CD14-positive monocyte (primary cell): ENCODE results near the gene CDKN1C. TPM values are rescaled to one million over a fixed set of nuclear protein-coding genes. Genes with fewer than 3 reads are reported as not detected.

Experiments used
- DNase-seq, 3 donors: peaks; one replicate each; pipeline ENCODE4 v3.0.0-alpha.2; 2011 to 2022
- H2AFZ ChIP-seq: 2 replicates; pipeline ENCODE4 v1.6.0; 2012; ENCODE audit warnings: mild to moderate bottlenecking, low read depth, low read length, inconsistent platforms; ENCODE audit not compliant: insufficient read depth, poor library complexity, severe bottlenecking
- H3K27ac ChIP-seq, 2 donors: 1 replicate in 1 of 2; 2 replicates in 1 of 2; pipeline ENCODE4 v1.5.1; 2012 to 2013; ENCODE audit warnings: low read length in 2 of 2, control low read depth in 1 of 2, inconsistent platforms in 1 of 2, low read depth in 1 of 2, mild to moderate bottlenecking in 1 of 2
- H3K27me3 ChIP-seq, 2 donors: one replicate each; pipeline versions ENCODE4 v1.6.0 to v1.6.1; 2011 to 2013; ENCODE audit warnings: low read length in 2 of 2; ENCODE audit not compliant: control insufficient read depth in 2 of 2, insufficient read depth in 2 of 2
- H3K36me3 ChIP-seq, 2 donors: replicated peaks in 1 of 2; 1 replicate in 1 of 2; 2 replicates in 1 of 2; pipeline versions ENCODE4 v1.5.1 to v1.6.1; 2012 to 2013; ENCODE audit warnings: low read length in 2 of 2, control low read depth in 1 of 2, inconsistent platforms in 1 of 2, mild to moderate bottlenecking in 1 of 2; ENCODE audit not compliant: insufficient read depth in 2 of 2, control insufficient read depth in 1 of 2
- H3K4me1 ChIP-seq, 2 donors: 1 replicate in 1 of 2; 2 replicates in 1 of 2; pipeline versions ENCODE4 v1.5.1 to v1.6.1; 2012 to 2013; ENCODE audit warnings: low read length in 2 of 2, control low read depth in 1 of 2, inconsistent platforms in 1 of 2, mild to moderate bottlenecking in 1 of 2, moderate library complexity in 1 of 2; ENCODE audit not compliant: insufficient read depth in 2 of 2, control insufficient read depth in 1 of 2
- H3K4me2 ChIP-seq: replicated peaks from 2 replicates; pipeline ENCODE3; 2012; ENCODE audit warnings: low read length, moderate library complexity, mild to moderate bottlenecking; ENCODE audit not compliant: poor library complexity, severe bottlenecking; ENCODE audit errors: extremely low read depth
- H3K4me3 ChIP-seq, 3 experiments: fragments of 200-600 bp in 1 of 3; sonication (generic) in 1 of 3; replicated peaks in 1 of 3; 1 replicate in 2 of 3; 2 replicates in 1 of 3; pipeline ENCODE4 v1.5.1; 2011 to 2013; ENCODE audit warnings: low read length in 3 of 3, mild to moderate bottlenecking in 3 of 3, control low read depth in 2 of 3, low read depth in 2 of 3, inconsistent platforms in 1 of 3, moderate library complexity in 1 of 3
- H3K79me2 ChIP-seq: 2 replicates; pipeline ENCODE4 v1.6.0; 2012; ENCODE audit warnings: mild to moderate bottlenecking, control low read depth, inconsistent platforms, low read length, moderate library complexity; ENCODE audit not compliant: insufficient read depth
- H3K9ac ChIP-seq: 2 replicates; pipeline ENCODE4 v1.6.0; 2017; ENCODE audit warnings: low read length, mild to moderate bottlenecking; ENCODE audit not compliant: insufficient read depth, poor library complexity, severe bottlenecking
- H3K9me3 ChIP-seq, 2 donors: replicated peaks in 1 of 2; 1 replicate in 1 of 2; 2 replicates in 1 of 2; pipeline versions ENCODE4 v1.5.1 to v1.6.1; 2012 to 2013; ENCODE audit warnings: low read length in 2 of 2, control low read depth in 1 of 2; ENCODE audit not compliant: control insufficient read depth in 1 of 2, insufficient read depth in 1 of 2
- H4K20me1 ChIP-seq: 2 replicates; pipeline ENCODE4 v1.6.0; 2012; ENCODE audit warnings: mild to moderate bottlenecking, low read length, control low read depth, moderate library complexity; ENCODE audit not compliant: insufficient read depth
- H3K27ac Mint-ChIP-seq, 7 donors: one replicate each; pipeline ENCODE4 v1.8.0; 2020; ENCODE audit warnings: mild to moderate bottlenecking in 7 of 7, mixed read lengths in 7 of 7, moderate library complexity in 6 of 7, inconsistent platforms in 2 of 7
- H3K27me3 Mint-ChIP-seq, 3 donors: one replicate each; pipeline ENCODE4 v1.8.0; 2021 to 2022; ENCODE audit warnings: low read depth in 3 of 3, mild to moderate bottlenecking in 3 of 3, mixed read lengths in 3 of 3, moderate library complexity in 3 of 3, inconsistent platforms in 1 of 3
- H3K36me3 Mint-ChIP-seq, 2 donors: one replicate each; pipeline ENCODE4 v1.8.0; 2020; ENCODE audit warnings: mixed read lengths in 2 of 2, inconsistent platforms in 1 of 2, mild to moderate bottlenecking in 1 of 2
- H3K4me1 Mint-ChIP-seq: one replicate; pipeline ENCODE4 v1.8.0; 2020; ENCODE audit warnings: mild to moderate bottlenecking, mixed read lengths
- H3K4me3 Mint-ChIP-seq, 2 donors: one replicate each; pipeline ENCODE4 v1.8.0; 2020; ENCODE audit warnings: mild to moderate bottlenecking in 2 of 2, mixed read lengths in 2 of 2, moderate library complexity in 1 of 2
- H3K9me3 Mint-ChIP-seq, 7 donors: one replicate each; pipeline ENCODE4 v1.8.0; 2020 to 2022; ENCODE audit warnings: mixed read lengths in 7 of 7, mild to moderate bottlenecking in 6 of 7, moderate library complexity in 6 of 7, inconsistent platforms in 2 of 7
- CTCF ChIP-seq: fragments of 200-600 bp; IDR thresholded peaks from one replicate; pipeline ENCODE4 v1.8.0; 2022; ENCODE audit warnings: antibody characterized with exemption, mild to moderate bottlenecking
- WGBS: methylation state at CpG from one replicate; pipeline ENCODE4 v1.1.5; 2013; ENCODE audit warnings: missing lambda C conversion rate; ENCODE audit not compliant: insufficient coverage; 5-methylcytosine and 5-hydroxymethylcytosine counted together
- intact Hi-C, 2 donors: fragments of 100-400 bp; cut with micrococcal nuclease; formaldehyde crosslinking; loops; one replicate each; pipeline versions ENCODE4 v1.15.0 to v1.15.1; 2023
- polyA plus RNA-seq, 3 donors: library from polyadenylated mRNA; depleted of rRNA in 1 of 3; unstranded in 2 of 3; stranded (reverse) in 1 of 3; fragments of 300-500 nt in 2 of 3; fragments of >200 nt in 1 of 3; fragmentation: Illumina TruSeq in 2 of 3; gene quantifications; 1 replicate in 2 of 3; 2 replicates in 1 of 3; pipeline ENCODE4 v1.2.3, GENCODE V29; 2012 to 2021

CDKN1C gene
- polyA plus RNA-seq, 3 donors = 3.2 to 36.4 (median 4.7) TPM

DNA sequence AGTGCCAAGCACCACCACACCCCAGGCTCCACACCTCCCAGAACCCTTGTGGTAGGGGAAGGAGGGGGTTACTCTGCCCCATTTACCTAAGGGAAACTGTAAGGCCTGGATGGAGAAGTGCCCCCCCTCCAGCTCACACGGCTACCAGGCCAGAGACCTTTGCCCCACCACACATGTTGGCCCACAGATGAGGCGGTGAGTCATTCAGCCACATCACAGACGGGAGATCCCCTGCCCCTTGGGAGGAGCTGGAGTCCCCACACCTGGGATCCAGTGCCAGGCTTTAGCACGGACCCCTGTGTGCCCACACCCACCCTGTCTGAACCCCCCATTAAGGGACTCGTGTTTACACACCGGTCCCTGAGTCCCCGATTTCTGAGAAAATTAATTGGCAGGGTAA lies 24.9 kb downstream of the CDKN1C start:
- H3K4me3 Mint-ChIP-seq = no peak overlapping the region
- Histone ChIP-seq H3K4me1 (peaks cover 0 to 11% of the 10 kb centered on the region in 2 donors), H3K4me3 (no peak overlapping the region), H3K9me3 (no peaks in the 10 kb centered on the region), H3K36me3 (no peaks in the 10 kb centered on the region), H4K20me1 (no peaks in the 10 kb centered on the region), H3K9ac (no peak overlapping the region), H3K27me3 (peaks cover 9 to 38% of the 10 kb centered on the region in 2 donors), H3K4me2 (no peak overlapping the region), H3K79me2 (no peaks in the 10 kb centered on the region), H2AFZ (no peak overlapping the region), H3K27ac (no peak overlapping the region)
- H3K4me1 Mint-ChIP-seq = peaks cover 3% of the 10 kb centered on the region
- no peaks in the 10 kb centered on the region for H3K36me3 Mint-ChIP-seq
- H3K9me3 Mint-ChIP-seq = peaks cover 0 to 7% (median 0%) of the 10 kb centered on the region in 7 donors
- intact Hi-C loops = no loop called here
- peaks cover 40 to 45% (median 40%) of the 10 kb centered on the region in 3 donors for H3K27me3 Mint-ChIP-seq
- peak; percentile 55 to 86 (median 56) for DNase-seq
- 21% methylated on average over 4 of the region's 7 CpGs for WGBS
- H3K27ac Mint-ChIP-seq = peak overlapping the region in 1 of 7 donors; percentile 50
- TF ChIP-seq CTCF = no peak

DNA sequence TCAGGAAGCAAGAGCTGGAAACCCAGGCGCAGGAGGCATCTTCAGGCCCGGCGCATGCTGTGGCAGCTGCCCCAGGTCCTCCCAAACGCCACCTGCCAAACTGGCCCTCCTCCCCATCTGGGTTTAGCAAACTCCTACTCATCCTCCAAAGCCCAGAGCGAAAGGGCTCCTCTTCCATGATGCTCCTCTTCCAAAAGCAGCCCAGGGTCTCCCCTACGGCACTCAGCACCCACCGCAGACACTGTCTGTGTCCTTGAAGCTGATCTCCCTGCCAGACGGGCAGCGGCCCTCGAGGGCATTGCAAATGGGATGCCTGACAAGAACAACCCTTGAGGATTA lies 25.9 kb downstream of the CDKN1C start:
- peaks cover 0 to 11% of the 10 kb centered on the region in 2 donors for H3K4me1 ChIP-seq
- Mint-ChIP-seq H3K27me3 (peaks cover 34 to 40% (median 38%) of the 10 kb centered on the region in 3 donors), H3K27ac (no peak overlapping the region), H3K36me3 (no peaks in the 10 kb centered on the region), H3K9me3 (peaks cover 0 to 7% (median 0%) of the 10 kb centered on the region in 7 donors), H3K4me1 (peaks cover 3% of the 10 kb centered on the region), H3K4me3 (no peak overlapping the region)
- peaks cover 9 to 38% of the 10 kb centered on the region in 2 donors for H3K27me3 ChIP-seq
- no peak for TF ChIP-seq CTCF
- H3K4me3 ChIP-seq = no peak overlapping the region
- intact Hi-C loops = no loop called here
- no peak for DNase-seq
- no peaks in the 10 kb centered on the region for H3K9me3 ChIP-seq
- H3K79me2 ChIP-seq = no peaks in the 10 kb centered on the region
- 91% methylated on average over 8 of the region's 10 CpGs for WGBS
- no peak overlapping the region for H3K4me2 ChIP-seq
- H3K9ac ChIP-seq = no peak overlapping the region
- H3K36me3 ChIP-seq = no peaks in the 10 kb centered on the region
- H4K20me1 ChIP-seq = no peaks in the 10 kb centered on the region
- H2AFZ ChIP-seq = no peak overlapping the region
- H3K27ac ChIP-seq = no peak overlapping the region
